Pancreas (tissue), 10 donors: Measurements from ENCODE around the gene RAB15. TPM values are rescaled to one million over a fixed set of nuclear protein-coding genes. Genes with fewer than 3 reads are reported as not detected.

Source experiments
- ATAC-seq, 4 donors: fragments of 200-7000 bp; cut with Tn5 transposase; one replicate each; pipeline versions ENCODE4 v1.8.0 to v1.9.1; 2020; ENCODE audit warnings: mild to moderate bottlenecking in 4 of 4, moderate library complexity in 4 of 4
- DNase-seq, 6 donors: peaks; one replicate each; pipeline ENCODE4 v3.0.0-alpha.2; 2020
- FAIRE-seq: peaks from 2 replicates; lab custom pipeline; 2012; peaks lifted over from hg19 to GRCh38; lab: Jason Lieb, UNC
- H3K27ac ChIP-seq, 4 donors: fragments of 200-600 bp; sonication (generic); 1 replicate in 3 of 4; 2 replicates in 1 of 4; pipeline versions ENCODE4 v1.5.0 to v1.8.0; 2020
- H3K27me3 ChIP-seq, 4 donors: fragments of 200-600 bp; one replicate each; pipeline ENCODE4 v1.8.0; 2021
- H3K36me3 ChIP-seq, 3 donors: fragments of 200-600 bp; sonication (generic) in 1 of 3; one replicate each; pipeline versions ENCODE4 v1.5.0 to v1.8.0; 2020 to 2021
- H3K4me1 ChIP-seq, 3 donors: fragments of 200-600 bp; one replicate each; pipeline ENCODE4 v1.8.0; 2021
- H3K4me3 ChIP-seq, 4 donors: fragments of 200-600 bp; sonication (generic) in 2 of 4; one replicate each; pipeline versions ENCODE4 v1.5.0 to v1.8.0; 2020 to 2021
- H3K9me3 ChIP-seq, 4 donors: fragments of 200-600 bp; one replicate each; pipeline ENCODE4 v1.8.0; 2021
- CTCF ChIP-seq, 4 donors: fragments of 200-600 bp; sonication (generic) in 3 of 4; IDR thresholded peaks; one replicate each; pipeline versions ENCODE4 v1.5.0 to v1.8.0; 2021; ENCODE audit warnings: antibody characterized with exemption in 4 of 4
- WGBS, 2 donors: extraction: QIAGEN DNeasy Blood & Tissue Kit; methylation state at CpG; one replicate each; pipeline ENCODE4 v1.1.7; 2013; 5-methylcytosine and 5-hydroxymethylcytosine counted together
- intact Hi-C, 3 donors: fragments of 100-400 bp; cut with DNase I; formaldehyde crosslinking; loops; one replicate each; pipeline versions ENCODE4 v1.11.1 to v1.14.2; 2022
- polyA plus RNA-seq, 2 donors: library from polyadenylated mRNA; stranded (reverse); fragments of 200-250 nt; gene quantifications; one replicate each; pipeline ENCODE4 v1.2.3, GENCODE V29; 2013
- total RNA-seq, 6 donors: library from RNA; stranded (reverse); fragmentation: NEBNext Ultra II Directional in 4 of 6; extraction: Animal tissue kit (Norgen Biotek cat#: 25700) in 4 of 6; gene quantifications; one replicate each; pipeline versions ENCODE4 v1.2.1 to v1.2.4, GENCODE V29; 2021 to 2023
- donor health status: healthy with polysubstance abuse.
- donor health status: DM: no; HTN: no; CAD: no; lungs with moderate emphysema.
- donor health status: DM: no; HTN: no; CAD: no.
- donor health status: control.
- donor health status: control.
- donor health status: Bipolar disorder and iron deficiency.
- donor health status: DM: yes; HTN: yes; CAD: no.
- donor health status: DM: no; HTN: no; CAD: no.
- donor health status: DM: no; HTN: no; CAD: no.
- donor health status: DM: yes; HTN: yes; CAD: no.

Gene RAB15
- total and polyA plus RNA-seq, 8 donors = 4.6 to 18.8 (median 7.1) TPM

GRCh38 chr14:64968651-64969050 lies 3.5 kb downstream of the RAB15 start:
- ATAC-seq (no peak), FAIRE-seq (no peak), DNase-seq (peak in 1 of 6 donors; percentile 35)
- Histone ChIP-seq H3K27me3 (no peaks in the 10 kb centered on the region), H3K27ac (no peak overlapping the region), H3K9me3 (no peaks in the 10 kb centered on the region), H3K4me3 (no peak overlapping the region), H3K36me3 (no peaks in the 10 kb centered on the region), H3K4me1 (peaks cover 0 to 10% (median 0%) of the 10 kb centered on the region in 3 donors)
- no peak for TF ChIP-seq CTCF (IDR thresholded peaks at IDR 0.05)
- intact Hi-C loops = no loop called here
- 85 to 89% methylated on average over 6 of the region's 6 CpGs for WGBS, 2 donors

- no peak overlapping the region for H3K27ac ChIP-seq
- intact Hi-C loops = no loop called here
- FAIRE-seq = no peak
- no peak for DNase-seq
- no peak for TF ChIP-seq CTCF (IDR thresholded peaks at IDR 0.05)
- 91 to 93% methylated on average over 7 of the region's 7 CpGs for WGBS, 2 donors
- peaks cover 0 to 10% (median 0%) of the 10 kb centered on the region in 3 donors for H3K4me1 ChIP-seq
- H3K36me3 ChIP-seq = no peaks in the 10 kb centered on the region
- H3K9me3 ChIP-seq = no peaks in the 10 kb centered on the region
- no peak overlapping the region for H3K4me3 ChIP-seq
- no peak for ATAC-seq
- H3K27me3 ChIP-seq = no peaks in the 10 kb centered on the region
Measured at GRCh38 chr14:64968167-64968566, 4.0 kb downstream of the RAB15 start.

- 95% methylated on average over 2 of the region's 2 CpGs for WGBS, 2 donors
- Histone ChIP-seq H3K4me3 (no peak overlapping the region), H3K9me3 (no peaks in the 10 kb centered on the region), H3K4me1 (peaks cover 0 to 10% (median 0%) of the 10 kb centered on the region in 3 donors), H3K27me3 (no peaks in the 10 kb centered on the region), H3K36me3 (no peaks in the 10 kb centered on the region), H3K27ac (no peak overlapping the region)
- no peak for TF ChIP-seq CTCF (IDR thresholded peaks at IDR 0.05)
- intact Hi-C loops = no loop called here
- DNase-seq (no peak), FAIRE-seq (no peak), ATAC-seq (peak in 1 of 4 donors; percentile 39)
Measured at GRCh38 chr14:64966976-64967375, 5.2 kb downstream of the RAB15 start.

GRCh38 chr14:64965356-64966000 lies 6.7 kb downstream of the RAB15 start:
- no peaks in the 10 kb centered on the region for H3K36me3 ChIP-seq
- DNase-seq = no peak
- H3K4me1 ChIP-seq = peaks cover 0 to 8% (median 0%) of the 10 kb centered on the region in 3 donors
- WGBS, 2 donors = 80 to 87% methylated on average over 15 of the region's 15 CpGs
- TF ChIP-seq CTCF (IDR thresholded peaks at IDR 0.05) = no peak
- no peaks in the 10 kb centered on the region for H3K27me3 ChIP-seq
- intact Hi-C loops = no loop called here
- ATAC-seq = no peak
- no peak for FAIRE-seq
- no peak overlapping the region for H3K27ac ChIP-seq
- no peak overlapping the region for H3K4me3 ChIP-seq
- no peaks in the 10 kb centered on the region for H3K9me3 ChIP-seq

- DNase-seq (no peak), ATAC-seq (no peak), FAIRE-seq (no peak)
- no peaks in the 10 kb centered on the region for H3K27me3 ChIP-seq
- H3K27ac ChIP-seq = no peak overlapping the region
- H3K4me3 ChIP-seq = no peak overlapping the region
- H3K4me1 ChIP-seq = peaks cover 0 to 7% (median 0%) of the 10 kb centered on the region in 3 donors
- 71 to 82% methylated on average over 1 of the region's 1 CpG for WGBS, 2 donors
- no peaks in the 10 kb centered on the region for H3K9me3 ChIP-seq
- no peaks in the 10 kb centered on the region for H3K36me3 ChIP-seq
- no peak for TF ChIP-seq CTCF (IDR thresholded peaks at IDR 0.05)
- intact Hi-C loops = no loop called here
Measured at GRCh38 chr14:64963611-64964010, 8.5 kb downstream of the RAB15 start.
